ENCODE data around the gene SMOC1.

The SMOC1 gene

DNA sequence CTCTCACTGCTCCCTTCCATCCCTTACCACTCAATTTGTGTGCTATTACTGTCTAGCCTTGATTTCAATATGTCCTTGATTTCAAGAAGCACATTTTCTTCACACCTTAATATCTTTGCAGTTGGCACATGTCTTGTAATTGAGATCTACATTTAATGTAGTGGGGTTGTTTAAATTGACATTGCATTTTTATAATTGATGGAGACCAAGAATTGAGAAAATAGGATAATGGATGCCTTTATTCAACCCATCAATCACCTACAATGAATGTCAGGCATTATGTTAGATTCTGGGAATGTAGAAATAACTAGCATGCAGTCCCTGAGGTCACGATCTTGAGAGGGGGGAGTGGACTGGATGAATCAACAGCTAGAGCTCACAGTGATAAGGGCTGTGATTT lies 94.6 kb downstream of the SMOC1 start:
- TF ChIP-seq, protein P1, sequence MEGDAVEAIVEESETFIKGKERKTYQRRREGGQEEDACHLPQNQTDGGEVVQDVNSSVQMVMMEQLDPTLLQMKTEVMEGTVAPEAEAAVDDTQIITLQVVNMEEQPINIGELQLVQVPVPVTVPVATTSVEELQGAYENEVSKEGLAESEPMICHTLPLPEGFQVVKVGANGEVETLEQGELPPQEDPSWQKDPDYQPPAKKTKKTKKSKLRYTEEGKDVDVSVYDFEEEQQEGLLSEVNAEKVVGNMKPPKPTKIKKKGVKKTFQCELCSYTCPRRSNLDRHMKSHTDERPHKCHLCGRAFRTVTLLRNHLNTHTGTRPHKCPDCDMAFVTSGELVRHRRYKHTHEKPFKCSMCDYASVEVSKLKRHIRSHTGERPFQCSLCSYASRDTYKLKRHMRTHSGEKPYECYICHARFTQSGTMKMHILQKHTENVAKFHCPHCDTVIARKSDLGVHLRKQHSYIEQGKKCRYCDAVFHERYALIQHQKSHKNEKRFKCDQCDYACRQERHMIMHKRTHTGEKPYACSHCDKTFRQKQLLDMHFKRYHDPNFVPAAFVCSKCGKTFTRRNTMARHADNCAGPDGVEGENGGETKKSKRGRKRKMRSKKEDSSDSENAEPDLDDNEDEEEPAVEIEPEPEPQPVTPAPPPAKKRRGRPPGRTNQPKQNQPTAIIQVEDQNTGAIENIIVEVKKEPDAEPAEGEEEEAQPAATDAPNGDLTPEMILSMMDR (IDR thresholded peaks at IDR 0.05; ENCODE audit: insufficient read depth, missing control alignments), result no peak
- DNase-seq (ENCODE audit: insufficient read length, low spot score) (no peak), FAIRE-seq (no peak)

DNA sequence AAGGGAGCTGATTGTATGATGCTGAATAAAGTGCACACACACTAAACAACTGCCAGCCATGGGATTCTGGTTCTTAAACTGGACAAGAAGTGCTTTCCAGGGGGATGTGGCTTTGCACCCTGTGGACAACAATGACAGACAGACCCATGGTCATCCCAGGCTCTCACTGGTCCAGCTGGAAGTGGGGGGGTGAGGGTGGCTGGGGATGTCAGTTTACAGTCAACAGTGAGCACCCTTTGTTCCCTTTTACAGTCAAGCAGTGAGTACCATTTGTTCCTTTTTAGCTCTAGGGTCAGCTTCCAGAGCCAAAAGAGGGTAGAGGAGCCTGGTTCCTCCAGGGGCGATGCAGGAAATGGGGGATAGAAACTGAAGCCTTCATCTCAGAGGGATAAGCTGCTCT lies 100.7 kb downstream of the SMOC1 start:
- TF ChIP-seq, protein P1 (IDR thresholded peaks at IDR 0.05; ENCODE audit: insufficient read depth, missing control alignments), result no peak
- FAIRE-seq (no peak), DNase-seq (ENCODE audit: insufficient read length, low spot score) (no peak)

- TF ChIP-seq, protein P1 (IDR thresholded peaks at IDR 0.05; ENCODE audit: insufficient read depth, missing control alignments), result no peak
- FAIRE-seq (no peak), DNase-seq (ENCODE audit: insufficient read length, low spot score) (no peak)
These were observed 101.5 kb downstream of the SMOC1 start for GRCh38 chr14:69980457-69981425.

DNA sequence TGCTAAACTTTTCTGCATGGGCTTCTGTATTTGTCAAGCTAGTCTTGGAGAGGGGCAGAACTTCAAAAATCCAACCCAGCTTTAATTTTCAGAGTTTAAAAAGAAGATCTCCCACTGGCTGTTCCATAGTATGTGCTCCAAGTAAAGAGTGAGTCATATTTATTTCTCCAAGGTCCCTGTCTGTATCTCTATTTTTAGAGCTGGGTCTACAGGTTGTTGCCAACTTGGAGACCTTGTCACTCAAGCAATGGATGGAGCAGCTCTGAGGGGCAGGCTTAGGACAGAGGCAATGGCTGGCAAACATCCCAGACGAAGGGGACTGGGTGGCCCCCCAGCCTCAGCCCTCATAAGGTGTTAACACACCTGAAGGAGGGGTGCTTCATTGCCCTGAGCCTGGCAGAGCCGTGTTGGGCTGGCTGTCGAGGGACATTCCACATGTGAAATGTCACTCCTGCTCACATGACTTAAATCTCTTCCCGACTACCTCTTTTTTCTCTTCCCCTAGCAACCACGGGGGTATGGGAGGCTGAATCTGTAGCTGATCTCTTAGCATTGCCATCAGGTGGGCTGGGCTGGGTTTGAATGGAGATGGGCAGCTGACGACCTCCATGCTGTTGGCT lies 103.1 kb downstream of the SMOC1 start:
- FAIRE-seq (no peak), DNase-seq (ENCODE audit: insufficient read length, low spot score) (no peak)
- TF ChIP-seq, protein P1 (IDR thresholded peaks at IDR 0.05; ENCODE audit: insufficient read depth, missing control alignments), result no peak

DNA sequence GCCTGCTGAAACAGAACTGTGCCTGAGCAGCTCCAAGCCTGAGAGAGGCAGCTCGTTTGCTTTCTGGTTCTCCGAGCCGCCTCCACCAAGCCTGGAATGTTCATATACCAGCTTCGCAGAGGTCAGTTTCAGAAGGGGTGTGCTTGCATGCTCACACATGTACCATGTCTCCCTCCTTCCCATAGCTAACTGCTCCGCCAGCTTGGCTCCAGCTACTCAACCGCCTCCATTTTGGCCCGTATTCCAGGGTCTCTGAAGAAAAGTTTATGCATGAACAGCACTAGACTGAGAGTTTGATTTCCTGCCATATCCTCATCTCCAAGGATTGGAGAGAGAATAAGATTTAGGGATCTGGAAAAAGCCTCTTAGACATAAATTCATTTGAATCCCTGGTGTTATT lies 103.7 kb downstream of the SMOC1 start:
- DNase-seq (ENCODE audit: insufficient read length, low spot score) (no peak), FAIRE-seq (no peak)
- TF ChIP-seq, protein P1 (IDR thresholded peaks at IDR 0.05; ENCODE audit: insufficient read depth, missing control alignments), result no peak

GRCh38 chr14:69983317-69983716 lies 104.1 kb downstream of the SMOC1 start:
- TF ChIP-seq, protein P1 (IDR thresholded peaks at IDR 0.05; ENCODE audit: insufficient read depth, missing control alignments), result no peak
- DNase-seq (ENCODE audit: insufficient read length, low spot score) (no peak), FAIRE-seq (no peak)

DNA sequence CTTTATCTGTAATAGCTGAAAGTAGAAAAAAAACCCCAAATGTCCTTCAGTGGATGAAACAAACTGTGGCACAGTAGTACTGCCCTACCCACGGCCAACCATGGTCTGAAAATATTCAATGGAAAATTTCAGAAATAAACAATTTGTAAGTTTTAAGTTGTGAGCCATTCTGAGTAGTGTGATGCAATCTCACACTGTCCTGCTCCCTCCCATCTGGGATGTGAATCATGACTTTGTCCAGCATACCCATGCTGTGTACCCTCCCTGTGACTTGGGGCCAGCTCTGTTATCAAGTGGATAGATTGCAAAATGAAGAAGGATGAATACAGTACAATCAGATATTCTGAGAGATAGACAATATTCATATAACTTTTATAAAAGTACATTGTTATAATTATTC lies 106.2 kb downstream of the SMOC1 start:
- no peak for FAIRE-seq
- TF ChIP-seq, protein P1 (IDR thresholded peaks at IDR 0.05; ENCODE audit: insufficient read depth, missing control alignments), result no peak
- no peak for DNase-seq (ENCODE audit: insufficient read length, low spot score)

All from D721Med (cell line).